HepG2 (cell line): ENCODE measurements around the gene IPO13. TPM values are rescaled to one million over a fixed set of nuclear protein-coding genes. Genes with fewer than 3 reads are reported as not detected.

ENCODE experiments used
- CAMTA2 ChIP-seq: sonication (generic); formaldehyde crosslinking; IDR thresholded peaks from 2 replicates; pipeline ENCODE4 v1.4.0; 2020; ENCODE audit warnings: mild to moderate bottlenecking, missing genetic modification reagents, borderline replicate concordance
- CENPT ChIP-seq: sonication (generic); formaldehyde crosslinking; IDR thresholded peaks from 2 replicates; pipeline ENCODE4 v1.8.0; 2022; ENCODE audit warnings: low read depth, mild to moderate bottlenecking, moderate library complexity, missing genetic modification reagents
- CREM ChIP-seq, 2 experiments: sonication (generic) in 1 of 2; formaldehyde crosslinking in 1 of 2; IDR thresholded peaks; 2 replicates each; pipeline versions ENCODE4 v1.4.0 to v1.6.1; 2016 to 2020; ENCODE audit warnings: antibody characterized with exemption in 1 of 2, mild to moderate bottlenecking in 1 of 2, missing genetic modification reagents in 1 of 2
- FOXA1 ChIP-seq, 2 experiments: fragments of 450-650 bp in 1 of 2; sonication (generic) in 1 of 2; formaldehyde crosslinking in 1 of 2; IDR thresholded peaks; 2 replicates each; pipeline versions ENCODE4 v1.4.0 to v1.6.1; 2016 to 2020; ENCODE audit warnings: missing genetic modification reagents in 1 of 2
- GABPB1 ChIP-seq: IDR thresholded peaks from 2 replicates; pipeline ENCODE4 v1.6.1; 2016; ENCODE audit warnings: mild to moderate bottlenecking, missing genetic modification reagents, moderate library complexity, missing compliant biosample characterization
- GZF1 ChIP-seq: sonication (generic); formaldehyde crosslinking; IDR thresholded peaks from 2 replicates; pipeline ENCODE4 v1.5.1; 2020; ENCODE audit warnings: mild to moderate bottlenecking, missing genetic modification reagents
- HIVEP1 ChIP-seq: sonication (generic); formaldehyde crosslinking; IDR thresholded peaks from 2 replicates; pipeline ENCODE4 v1.4.0; 2020; ENCODE audit warnings: mild to moderate bottlenecking, missing genetic modification reagents
- HNRNPL ChIP-seq: fragments of 200-400 bp; formaldehyde crosslinking; IDR thresholded peaks from 2 replicates; pipeline ENCODE4 v1.6.1; 2017; ENCODE audit warnings: mild to moderate bottlenecking, low read depth, low read length
- NCOA2 ChIP-seq: sonication (generic); formaldehyde crosslinking; IDR thresholded peaks from 2 replicates; pipeline ENCODE4 v1.8.0; 2022; ENCODE audit warnings: inconsistent platforms
- PHF21A ChIP-seq: sonication (generic); formaldehyde crosslinking; IDR thresholded peaks from 2 replicates; pipeline ENCODE4 v1.5.0; 2020; ENCODE audit warnings: mild to moderate bottlenecking, missing genetic modification reagents
- RELA ChIP-seq: sonication (generic); formaldehyde crosslinking; IDR thresholded peaks from 2 replicates; pipeline ENCODE4 v1.4.0; 2020; ENCODE audit warnings: missing genetic modification reagents
- SALL2 ChIP-seq: sonication (generic); formaldehyde crosslinking; IDR thresholded peaks from 2 replicates; pipeline ENCODE4 v1.8.1; 2023; ENCODE audit warnings: mild to moderate bottlenecking, missing genetic modification reagents, inconsistent platforms
- STAG1 ChIP-seq: sonication (generic); formaldehyde crosslinking; IDR thresholded peaks from 2 replicates; pipeline ENCODE4 v1.4.0; 2020; ENCODE audit warnings: missing genetic modification reagents
- ZFP37 ChIP-seq: sonication (generic); formaldehyde crosslinking; IDR thresholded peaks from 2 replicates; pipeline ENCODE4 v1.4.0; 2020; ENCODE audit warnings: missing genetic modification reagents, borderline replicate concordance
- ZNF230 ChIP-seq: sonication (generic); formaldehyde crosslinking; IDR thresholded peaks from 2 replicates; pipeline ENCODE4 v1.4.0; 2020; ENCODE audit warnings: mild to moderate bottlenecking, missing genetic modification reagents
- ZNF24 ChIP-seq: fragments of 450-650 bp; IDR thresholded peaks from 2 replicates; pipeline ENCODE4 v1.6.1; 2017; ENCODE audit warnings: antibody characterized with exemption, mild to moderate bottlenecking
- ZNF343 ChIP-seq: sonication (generic); formaldehyde crosslinking; IDR thresholded peaks from 2 replicates; pipeline ENCODE4 v1.4.0; 2020; ENCODE audit warnings: mild to moderate bottlenecking, missing genetic modification reagents
- ZNF550 ChIP-seq: sonication (generic); formaldehyde crosslinking; IDR thresholded peaks from 2 replicates; pipeline ENCODE4 v1.4.0; 2020; ENCODE audit warnings: mild to moderate bottlenecking, missing genetic modification reagents, borderline replicate concordance
- ZNF816 ChIP-seq: sonication (generic); formaldehyde crosslinking; IDR thresholded peaks from 2 replicates; pipeline ENCODE4 v1.8.0; 2022; ENCODE audit warnings: missing genetic modification reagents, mild to moderate bottlenecking, borderline replicate concordance
- polyA plus RNA-seq, 8 experiments: library from polyadenylated mRNA; depleted of rRNA in 3 of 8; stranded (reverse) in 7 of 8; unstranded in 1 of 8; fragments of >200 nt; fragmentation: Illumina TruSeq in 4 of 8; extraction: Trizol in 4 of 8; gene quantifications; 2 replicates each; pipeline versions ENCODE4 v1.2.1 to v1.2.3, GENCODE V29; 2011 to 2016; ENCODE audit warnings: low read depth in 4 of 8, missing spikeins in 1 of 8, mixed read lengths in 1 of 8; ENCODE audit not compliant: insufficient read depth in 1 of 8
- total RNA-seq, 5 experiments: library from RNA; depleted of rRNA; stranded (reverse); fragments of >200 nt; fragmentation: Illumina TruSeq; extraction: Trizol; gene quantifications; 2 replicates each; pipeline ENCODE4 v1.2.3, GENCODE V29; 2016; ENCODE audit warnings: low read depth in 1 of 5
- TF ChIP-seq, protein P1 (sequence below): sonication (generic); formaldehyde crosslinking; IDR thresholded peaks from 2 replicates; pipeline ENCODE4 v1.9.0; 2022; ENCODE audit warnings: missing genetic modification reagents, mild to moderate bottlenecking, borderline replicate concordance
- TF ChIP-seq, protein P2 (sequence below): IDR thresholded peaks from 2 replicates; pipeline ENCODE4 v1.6.1; 2016; ENCODE audit warnings: missing compliant biosample characterization, missing genetic modification reagents, borderline replicate concordance
- TF ChIP-seq, protein P3 (sequence below): sonication (generic); formaldehyde crosslinking; IDR thresholded peaks from 2 replicates; pipeline ENCODE4 v1.4.0; 2020; ENCODE audit warnings: missing genetic modification reagents
- TF ChIP-seq, protein P4 (sequence below): sonication (generic); formaldehyde crosslinking; IDR thresholded peaks from 2 replicates; pipeline ENCODE4 v1.4.0; 2020; ENCODE audit warnings: missing genetic modification reagents

IPO13 gene
- total and polyA plus RNA-seq, 2 of the 13 experiments (the other 11 are each of a cell fraction or from before 2014, with no cell fraction given): 12.9 to 15.6 TPM

DNA sequence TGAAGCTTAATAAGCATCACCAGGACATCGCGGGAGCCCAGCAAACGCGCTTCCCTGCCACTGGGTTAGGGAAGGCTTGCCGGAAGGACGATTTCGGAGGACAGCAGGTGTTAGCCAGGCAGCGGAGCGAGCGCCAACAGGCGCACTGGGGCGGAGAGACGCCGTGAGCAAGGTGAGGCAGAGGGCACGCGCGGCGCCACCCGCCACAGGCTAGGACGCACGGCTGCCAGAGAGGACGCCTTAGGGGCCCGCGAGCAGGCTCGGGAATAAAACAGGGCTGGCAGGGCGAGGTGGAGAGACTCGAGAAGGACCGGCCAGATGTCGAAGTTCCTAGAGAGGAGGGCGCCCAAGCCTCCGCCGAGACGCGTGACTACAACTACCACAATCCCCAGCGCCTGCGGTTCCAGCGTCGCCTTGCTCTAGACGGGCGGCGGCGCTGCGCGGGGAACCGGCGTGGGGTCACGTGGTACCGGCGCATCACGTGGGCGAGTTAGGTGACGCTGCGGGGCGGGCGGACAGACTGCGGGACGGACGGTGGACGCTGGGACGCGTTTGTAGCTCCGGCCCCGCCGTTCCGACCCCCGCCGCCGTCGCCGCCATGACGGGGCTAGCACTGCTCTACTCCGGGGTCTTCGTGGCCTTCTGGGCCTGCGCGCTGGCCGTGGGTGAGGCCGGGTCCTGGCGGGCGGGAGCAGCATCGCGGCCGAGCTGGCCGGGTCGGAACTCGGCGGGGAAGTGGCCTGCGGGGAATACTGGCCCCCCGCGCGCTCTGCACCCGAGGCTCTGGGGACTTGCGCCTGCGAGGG is 27.9 kb downstream of the IPO13 start, which contains the start of gene ATP6V0B (continued):
- TF ChIP-seq RELA (peak; percentile 67; the same call in 1 of the 2 replicates), CREM (IDR thresholded peaks at IDR 0.05) (peak; percentile 90), CREM (CRISPR knock-in tag; IDR thresholded peaks at IDR 0.05) (peak; percentile 47; the same call in 1 of the 2 replicates), CAMTA2 (no peak; the same call in 1 of the 2 replicates), ZNF230 (CRISPR knock-in tag) (no peak; the same call in 1 of the 2 replicates), CENPT (CRISPR knock-in tag) (no peak), HNRNPL (0 out of 2 replicates have a peak, but pooled peaks have one; percentile 39), ZFP37 (no peak), FOXA1 (IDR thresholded peaks at IDR 0.05) (no peak), FOXA1 (CRISPR knock-in tag; IDR thresholded peaks at IDR 0.05) (0 out of 2 replicates have a peak, but pooled peaks have one; percentile 8), ZNF550 (CRISPR knock-in tag) (no peak), SALL2 (CRISPR knock-in tag) (0 out of 2 replicates have a peak, but pooled peaks have one; percentile 20), HIVEP1 (CRISPR knock-in tag) (peak; percentile 71; the same call in 1 of the 2 replicates), ZNF816 (no peak), GZF1 (no peak), ZNF343 (CRISPR knock-in tag) (no peak), GABPB1 (CRISPR knock-in tag) (peak; percentile 92), ZNF24 (no peak), NCOA2 (CRISPR knock-in tag) (no peak; the same call in 1 of the 2 replicates), PHF21A (CRISPR knock-in tag) (peak; percentile 75; the same call in 1 of the 2 replicates), STAG1 (CRISPR knock-in tag) (no peak)
- TF ChIP-seq, protein P1, sequence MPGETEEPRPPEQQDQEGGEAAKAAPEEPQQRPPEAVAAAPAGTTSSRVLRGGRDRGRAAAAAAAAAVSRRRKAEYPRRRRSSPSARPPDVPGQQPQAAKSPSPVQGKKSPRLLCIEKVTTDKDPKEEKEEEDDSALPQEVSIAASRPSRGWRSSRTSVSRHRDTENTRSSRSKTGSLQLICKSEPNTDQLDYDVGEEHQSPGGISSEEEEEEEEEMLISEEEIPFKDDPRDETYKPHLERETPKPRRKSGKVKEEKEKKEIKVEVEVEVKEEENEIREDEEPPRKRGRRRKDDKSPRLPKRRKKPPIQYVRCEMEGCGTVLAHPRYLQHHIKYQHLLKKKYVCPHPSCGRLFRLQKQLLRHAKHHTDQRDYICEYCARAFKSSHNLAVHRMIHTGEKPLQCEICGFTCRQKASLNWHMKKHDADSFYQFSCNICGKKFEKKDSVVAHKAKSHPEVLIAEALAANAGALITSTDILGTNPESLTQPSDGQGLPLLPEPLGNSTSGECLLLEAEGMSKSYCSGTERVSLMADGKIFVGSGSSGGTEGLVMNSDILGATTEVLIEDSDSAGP (CRISPR knock-in tag): peak; percentile 89
- TF ChIP-seq, protein P2, sequence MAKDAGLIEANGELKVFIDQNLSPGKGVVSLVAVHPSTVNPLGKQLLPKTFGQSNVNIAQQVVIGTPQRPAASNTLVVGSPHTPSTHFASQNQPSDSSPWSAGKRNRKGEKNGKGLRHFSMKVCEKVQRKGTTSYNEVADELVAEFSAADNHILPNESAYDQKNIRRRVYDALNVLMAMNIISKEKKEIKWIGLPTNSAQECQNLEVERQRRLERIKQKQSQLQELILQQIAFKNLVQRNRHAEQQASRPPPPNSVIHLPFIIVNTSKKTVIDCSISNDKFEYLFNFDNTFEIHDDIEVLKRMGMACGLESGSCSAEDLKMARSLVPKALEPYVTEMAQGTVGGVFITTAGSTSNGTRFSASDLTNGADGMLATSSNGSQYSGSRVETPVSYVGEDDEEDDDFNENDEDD: peak; percentile 92
- TF ChIP-seq, protein P3, sequence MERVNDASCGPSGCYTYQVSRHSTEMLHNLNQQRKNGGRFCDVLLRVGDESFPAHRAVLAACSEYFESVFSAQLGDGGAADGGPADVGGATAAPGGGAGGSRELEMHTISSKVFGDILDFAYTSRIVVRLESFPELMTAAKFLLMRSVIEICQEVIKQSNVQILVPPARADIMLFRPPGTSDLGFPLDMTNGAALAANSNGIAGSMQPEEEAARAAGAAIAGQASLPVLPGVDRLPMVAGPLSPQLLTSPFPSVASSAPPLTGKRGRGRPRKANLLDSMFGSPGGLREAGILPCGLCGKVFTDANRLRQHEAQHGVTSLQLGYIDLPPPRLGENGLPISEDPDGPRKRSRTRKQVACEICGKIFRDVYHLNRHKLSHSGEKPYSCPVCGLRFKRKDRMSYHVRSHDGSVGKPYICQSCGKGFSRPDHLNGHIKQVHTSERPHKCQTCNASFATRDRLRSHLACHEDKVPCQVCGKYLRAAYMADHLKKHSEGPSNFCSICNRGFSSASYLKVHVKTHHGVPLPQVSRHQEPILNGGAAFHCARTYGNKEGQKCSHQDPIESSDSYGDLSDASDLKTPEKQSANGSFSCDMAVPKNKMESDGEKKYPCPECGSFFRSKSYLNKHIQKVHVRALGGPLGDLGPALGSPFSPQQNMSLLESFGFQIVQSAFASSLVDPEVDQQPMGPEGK (CRISPR knock-in tag): peak; percentile 60
- TF ChIP-seq, protein P4, sequence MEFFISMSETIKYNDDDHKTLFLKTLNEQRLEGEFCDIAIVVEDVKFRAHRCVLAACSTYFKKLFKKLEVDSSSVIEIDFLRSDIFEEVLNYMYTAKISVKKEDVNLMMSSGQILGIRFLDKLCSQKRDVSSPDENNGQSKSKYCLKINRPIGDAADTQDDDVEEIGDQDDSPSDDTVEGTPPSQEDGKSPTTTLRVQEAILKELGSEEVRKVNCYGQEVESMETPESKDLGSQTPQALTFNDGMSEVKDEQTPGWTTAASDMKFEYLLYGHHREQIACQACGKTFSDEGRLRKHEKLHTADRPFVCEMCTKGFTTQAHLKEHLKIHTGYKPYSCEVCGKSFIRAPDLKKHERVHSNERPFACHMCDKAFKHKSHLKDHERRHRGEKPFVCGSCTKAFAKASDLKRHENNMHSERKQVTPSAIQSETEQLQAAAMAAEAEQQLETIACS (CRISPR knock-in tag): peak; percentile 54
